ENCODE results near the gene CAPN12.

DNA sequence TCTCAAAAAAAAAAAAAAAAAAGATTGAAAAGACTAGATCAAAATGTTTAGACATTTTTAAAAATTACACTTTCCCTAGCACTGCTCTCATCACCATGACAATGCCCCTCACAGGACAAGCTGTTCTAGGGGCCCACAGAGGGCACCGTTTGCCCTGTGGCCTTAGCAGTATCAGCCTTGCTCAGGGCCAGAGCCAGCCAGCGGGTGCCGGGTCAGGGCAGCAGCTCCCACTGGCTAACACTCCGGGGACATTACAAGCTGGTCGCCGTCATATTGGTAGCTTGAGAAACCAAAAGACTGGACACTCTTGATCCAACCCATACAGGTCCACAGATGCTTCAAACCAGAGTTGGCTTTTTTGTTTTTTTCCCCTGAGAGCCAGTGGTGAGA, 18.0 kb downstream of the CAPN12 start:
- no peak for TF ChIP-seq EZH2 (IDR thresholded peaks at IDR 0.05; ENCODE audit: insufficient read depth, poor library complexity, severe bottlenecking)
- TF ChIP-seq EZH2phosphoT487 (IDR thresholded peaks at IDR 0.05; ENCODE audit: insufficient read depth, low read depth), result no peak

All from GM23248 (cell line).